GM20431 (cell line): ENCODE measurements around the gene UQCC3.

Experiments used
- in situ Hi-C: fragments of 300-500 bp; cut with MseI, MboI; formaldehyde crosslinking; loops from one replicate; pipeline ENCODE4 v1.15.0; 2020; ENCODE audit warnings: low sequenced_read_pairs; ENCODE audit not compliant: unreplicated experiment

Gene UQCC3

GRCh38 chr11:62719302-62719978 lies 48.0 kb downstream of the UQCC3 start:
- in situ Hi-C loops: no loop called here

GRCh38 chr11:62721994-62722393 lies 50.5 kb downstream of the UQCC3 start:
- in situ Hi-C loops: no loop called here
